Gastroesophageal sphincter (tissue), 4 donors: ENCODE results near the gene ANKS6. TPM values are rescaled to one million over a fixed set of nuclear protein-coding genes. Genes with fewer than 3 reads are reported as not detected.

ENCODE experiments used
- ATAC-seq: fragments of 150-250 bp; one replicate; pipeline ENCODE4 v1.9.1; 2016; ENCODE audit warnings: mild to moderate bottlenecking, moderate library complexity
- H3K27ac ChIP-seq, 4 donors: fragments of 200-600 bp; sonication (generic) in 3 of 4; 1 replicate in 3 of 4; 2 replicates in 1 of 4; pipeline ENCODE4 v1.5.1; 2016 to 2019
- H3K27me3 ChIP-seq: fragments of 200-600 bp; sonication (generic); one replicate; pipeline ENCODE4 v1.5.1; 2019
- H3K36me3 ChIP-seq, 2 donors: fragments of 200-600 bp; sonication (generic); one replicate each; pipeline ENCODE4 v1.5.1; 2019; ENCODE audit warnings: control low read depth in 1 of 2
- H3K4me1 ChIP-seq, 3 donors: fragments of 200-600 bp; sonication (generic); 1 replicate in 2 of 3; 2 replicates in 1 of 3; pipeline ENCODE4 v1.5.1; 2016 to 2019; ENCODE audit warnings: control low read depth in 2 of 3
- H3K4me3 ChIP-seq, 2 donors: fragments of 200-600 bp; sonication (generic); one replicate each; pipeline ENCODE4 v1.5.1; 2019; ENCODE audit warnings: mild to moderate bottlenecking in 1 of 2, moderate library complexity in 1 of 2
- H3K9me3 ChIP-seq, 3 donors: fragments of 200-600 bp; sonication (generic); one replicate each; pipeline ENCODE4 v1.5.1; 2017 to 2019; ENCODE audit warnings: control low read depth in 2 of 3
- CTCF ChIP-seq, 4 experiments: fragments of 200-600 bp in 2 of 4; fragments of 450-650 bp in 2 of 4; sonication (generic) in 1 of 4; IDR thresholded peaks; one replicate each; pipeline ENCODE4 v1.5.1; 2017 to 2019; ENCODE audit warnings: antibody characterized with exemption in 4 of 4, mild to moderate bottlenecking in 2 of 4, moderate library complexity in 2 of 4
- EP300 ChIP-seq: sonication (generic); formaldehyde crosslinking; IDR thresholded peaks from one replicate; pipeline ENCODE4 v1.6.1; 2017; ENCODE audit warnings: antibody characterized with exemption, mild to moderate bottlenecking
- POLR2A ChIP-seq, 2 donors: fragments of 450-650 bp; IDR thresholded peaks; one replicate each; pipeline ENCODE4 v1.6.1; 2017; ENCODE audit warnings: antibody characterized with exemption in 2 of 2, mild to moderate bottlenecking in 2 of 2, moderate library complexity in 1 of 2
- POLR2AphosphoS5 ChIP-seq: sonication (generic); formaldehyde crosslinking; IDR thresholded peaks from one replicate; pipeline ENCODE4 v1.6.1; 2017; ENCODE audit warnings: antibody characterized with exemption
- WGBS, 2 donors: methylation state at CpG; one replicate each; pipeline ENCODE4 v1.1.5; 2018; ENCODE audit warnings: low coverage in 1 of 2; 5-methylcytosine and 5-hydroxymethylcytosine counted together
- total RNA-seq, 4 donors: library from RNA; depleted of rRNA; stranded (reverse); fragments of >200 nt; gene quantifications; one replicate each; pipeline ENCODE4 v1.1.0, GENCODE V29; 2016

Gene ANKS6
- total RNA-seq, 4 donors from 2014 or later, result 17.6 to 38.4 (median 22.8) TPM

- TF ChIP-seq CTCF (IDR thresholded peaks at IDR 0.05), result no peak
- no peak for TF ChIP-seq POLR2A (IDR thresholded peaks at IDR 0.05)
- no peak for TF ChIP-seq POLR2AphosphoS5
- TF ChIP-seq EP300, result no peak
- no peaks in the 10 kb centered on the region for H3K4me1 ChIP-seq
- 82 to 93% methylated on average over 3 to 4 of the region's 9 CpGs for WGBS, 2 donors
- no peak overlapping the region for H3K4me3 ChIP-seq
- no peak for ATAC-seq
- H3K36me3 ChIP-seq, result peaks cover 0 to 47% of the 10 kb centered on the region in 2 donors
- H3K9me3 ChIP-seq, result no peaks in the 10 kb centered on the region
- no peaks in the 10 kb centered on the region for H3K27me3 ChIP-seq
- no peak overlapping the region for H3K27ac ChIP-seq
Observed at GRCh38 chr9:98834386-98834785, 38.0 kb upstream of the ANKS6 start.

- 79 to 85% methylated on average over 7 of the region's 9 CpGs for WGBS, 2 donors
- no peaks in the 10 kb centered on the region for H3K27me3 ChIP-seq
- H3K9me3 ChIP-seq, result no peaks in the 10 kb centered on the region
- ATAC-seq, result no peak
- no peak overlapping the region for H3K4me3 ChIP-seq
- H3K4me1 ChIP-seq, result no peaks in the 10 kb centered on the region
- peaks cover 0 to 36% of the 10 kb centered on the region in 2 donors for H3K36me3 ChIP-seq
- H3K27ac ChIP-seq, result no peak overlapping the region
- TF ChIP-seq EP300 (no peak), POLR2AphosphoS5 (no peak)
Observed at GRCh38 chr9:98833090-98833956, 37.0 kb upstream of the ANKS6 start.

GRCh38 chr9:98832768-98833089 is 36.4 kb upstream of the ANKS6 start:
- 93 to 100% methylated on average over 1 of the region's 1 CpG for WGBS, 2 donors
- Histone ChIP-seq H3K36me3 (peaks cover 0 to 36% of the 10 kb centered on the region in 2 donors), H3K27me3 (no peaks in the 10 kb centered on the region), H3K4me1 (no peaks in the 10 kb centered on the region), H3K9me3 (no peaks in the 10 kb centered on the region), H3K27ac (no peak overlapping the region), H3K4me3 (no peak overlapping the region)
- TF ChIP-seq CTCF (IDR thresholded peaks at IDR 0.05) (no peak), EP300 (no peak), POLR2A (IDR thresholded peaks at IDR 0.05) (no peak), POLR2AphosphoS5 (no peak)
- no peak for ATAC-seq

- no peaks in the 10 kb centered on the region for H3K4me1 ChIP-seq
- no peak overlapping the region for H3K27ac ChIP-seq
- peaks cover 0 to 36% of the 10 kb centered on the region in 2 donors for H3K36me3 ChIP-seq
- H3K4me3 ChIP-seq, result no peak overlapping the region
- ATAC-seq, result no peak
- WGBS, 2 donors, result 83 to 92% methylated on average over 2 to 16 of the region's 16 CpGs
- no peaks in the 10 kb centered on the region for H3K27me3 ChIP-seq
- TF ChIP-seq EP300, result no peak
- no peak for TF ChIP-seq CTCF (IDR thresholded peaks at IDR 0.05)
- TF ChIP-seq POLR2A (IDR thresholded peaks at IDR 0.05), result no peak
- no peak for TF ChIP-seq POLR2AphosphoS5
- no peaks in the 10 kb centered on the region for H3K9me3 ChIP-seq
Observed at GRCh38 chr9:98831696-98832095, 35.3 kb upstream of the ANKS6 start.

GRCh38 chr9:98830554-98830953 is 34.2 kb upstream of the ANKS6 start:
- TF ChIP-seq POLR2AphosphoS5, result no peak
- TF ChIP-seq EP300, result no peak
- TF ChIP-seq POLR2A (IDR thresholded peaks at IDR 0.05), result no peak
- no peak for TF ChIP-seq CTCF (IDR thresholded peaks at IDR 0.05)
- no peaks in the 10 kb centered on the region for H3K27me3 ChIP-seq
- H3K36me3 ChIP-seq, result peaks cover 0 to 34% of the 10 kb centered on the region in 2 donors
- no peak overlapping the region for H3K4me3 ChIP-seq
- H3K27ac ChIP-seq, result no peak overlapping the region
- H3K9me3 ChIP-seq, result no peaks in the 10 kb centered on the region
- no peak for ATAC-seq
- H3K4me1 ChIP-seq, result no peaks in the 10 kb centered on the region
- 93 to 98% methylated on average over 5 of the region's 5 CpGs for WGBS, 2 donors
